HG03196 (cell line): ENCODE measurements around the gene KCTD2.

Experiments used
- ATAC-seq: cut with Tn5 transposase; IDR thresholded peaks from one replicate; pipeline ENCODE4 v1.9.1; 2021; ENCODE audit not compliant: unreplicated experiment

The KCTD2 gene

GRCh38 chr17:75075597-75076336 is 28.7 kb downstream of the KCTD2 start:
- ATAC-seq = no peak

- ATAC-seq = no peak
Measured at GRCh38 chr17:75077072-75077495, 30.1 kb downstream of the KCTD2 start.

GRCh38 chr17:75077496-75078283 is 30.7 kb downstream of the KCTD2 start:
- peak; percentile 40 for ATAC-seq

GRCh38 chr17:75078284-75079022 is 31.4 kb downstream of the KCTD2 start:
- peak; percentile 43 for ATAC-seq

- ATAC-seq = no peak
Measured at GRCh38 chr17:75079023-75079373, 32.0 kb downstream of the KCTD2 start.

GRCh38 chr17:75081611-75082540 is 34.9 kb downstream of the KCTD2 start:
- no peak for ATAC-seq

- no peak for ATAC-seq
Measured at GRCh38 chr17:75082683-75083082, 35.7 kb downstream of the KCTD2 start.

- ATAC-seq = no peak
Measured at GRCh38 chr17:75084039-75084660, 37.1 kb downstream of the KCTD2 start.

GRCh38 chr17:75086496-75087181 is 39.6 kb downstream of the KCTD2 start:
- no peak for ATAC-seq

GRCh38 chr17:75087182-75087557 is 40.1 kb downstream of the KCTD2 start:
- ATAC-seq = no peak

- ATAC-seq = no peak
Measured at GRCh38 chr17:75087558-75088453, 40.8 kb downstream of the KCTD2 start, which contains the start of gene SLC16A5. SLC16A5 (plus strand) TSS chr17:75087954; CDS start chr17:75093637, 5,683 bp downstream.

GRCh38 chr17:75088465-75089417 is 41.7 kb downstream of the KCTD2 start:
- no peak for ATAC-seq

- no peak for ATAC-seq
Measured at GRCh38 chr17:75090871-75091854, 44.1 kb downstream of the KCTD2 start.

GRCh38 chr17:75091855-75092327 is 44.9 kb downstream of the KCTD2 start:
- ATAC-seq = no peak

GRCh38 chr17:75093548-75094158 is 46.6 kb downstream of the KCTD2 start:
- ATAC-seq = no peak
